Activated CD4-positive, alpha-beta memory T cell treated with anti-CD3 and anti-CD28 coated beads for 36 hours (primary cell): Measurements from ENCODE around the gene OR10H5. TPM values are rescaled to one million over a fixed set of nuclear protein-coding genes. Genes with fewer than 3 reads are reported as not detected.
A peak's percentile ranks its signal among the peaks of the same experiment; 100 is the strongest.
"Not testable (repeated sequence)": the region's sequence is repeated elsewhere in the genome, so short reads cannot be mapped to it uniquely, and the experiment has no call there.

Experiments
- CTCF ChIA-PET: fragments of 350-600 bp; sonication (Branson Sonifier 250); formaldehyde crosslinking; loops from one replicate; lab custom pipeline; 2021; ENCODE audit warnings: antibody characterized with exemption, inconsistent platforms; lab: Charles Lee
- POLR2A ChIA-PET: fragments of 350-600 bp; sonication (Branson Sonifier 250); formaldehyde crosslinking; loops from one replicate; lab custom pipeline; 2021; ENCODE audit warnings: antibody characterized with exemption; lab: Charles Lee
- DNase-seq: peaks from one replicate; pipeline ENCODE4 v3.0.0-alpha.2; 2020
- H3K27ac Mint-ChIP-seq: one replicate; pipeline ENCODE4 v1.8.0; 2021; ENCODE audit warnings: mixed read lengths
- H3K27me3 Mint-ChIP-seq: one replicate; pipeline ENCODE4 v1.8.0; 2021; ENCODE audit warnings: mixed read lengths
- H3K36me3 Mint-ChIP-seq: one replicate; pipeline ENCODE4 v1.8.0; 2021; ENCODE audit warnings: mixed read lengths
- H3K4me1 Mint-ChIP-seq: one replicate; pipeline ENCODE4 v1.8.0; 2021; ENCODE audit warnings: low read depth, mixed read lengths
- H3K4me3 Mint-ChIP-seq: one replicate; pipeline ENCODE4 v1.8.0; 2021; ENCODE audit warnings: mild to moderate bottlenecking, mixed read lengths
- H3K9me3 Mint-ChIP-seq: one replicate; pipeline ENCODE4 v1.8.0; 2021; ENCODE audit warnings: mixed read lengths
- intact Hi-C: fragments of 100-400 bp; cut with micrococcal nuclease; formaldehyde crosslinking; loops from one replicate; pipeline ENCODE4 v1.15.1; 2023
- total RNA-seq, 2 experiments: library from RNA; stranded (reverse); gene quantifications; one replicate each; pipeline ENCODE4 v1.2.3, GENCODE V29; 2021

Gene OR10H5
- total RNA-seq, 2 experiments from 2014 or later, result not detected

GRCh38 chr19:15779756-15780476 lies 7.5 kb upstream of the OR10H5 start:
- no peaks in the 10 kb centered on the region for H3K4me1 Mint-ChIP-seq
- no peak for DNase-seq
- intact Hi-C loops, result no loop called here

GRCh38 chr19:15780610-15781418 lies 6.6 kb upstream of the OR10H5 start:
- no peak for DNase-seq
- Mint-ChIP-seq H3K27ac (no peak overlapping the region), H3K27me3 (peaks cover 1% of the 10 kb centered on the region), H3K36me3 (no peaks in the 10 kb centered on the region), H3K4me1 (no peaks in the 10 kb centered on the region), H3K4me3 (no peak overlapping the region), H3K9me3 (no peaks in the 10 kb centered on the region)
- ChIA-PET POLR2A (no interaction called here), CTCF (interaction anchor here (1.5 kb wide), 1 partner anchor 20 kb away, joined by 4 read pairs; no protein-coding TSS in a partner anchor)
- intact Hi-C loops, result no loop called here

More at GRCh38 chr19:15779756-15780476, 7.5 kb upstream of the OR10H5 start:
- CTCF ChIA-PET, result no interaction called here
- POLR2A ChIA-PET, result no interaction called here
- Mint-ChIP-seq H3K36me3 (no peaks in the 10 kb centered on the region), H3K9me3 (no peaks in the 10 kb centered on the region), H3K27ac (no peak overlapping the region), H3K27me3 (peaks cover 1% of the 10 kb centered on the region), H3K4me3 (no peak overlapping the region)

- POLR2A ChIA-PET, result no interaction called here
- Mint-ChIP-seq H3K27ac (no peak overlapping the region), H3K4me1 (no peaks in the 10 kb centered on the region), H3K36me3 (no peaks in the 10 kb centered on the region), H3K27me3 (peaks cover 1% of the 10 kb centered on the region), H3K4me3 (no peak overlapping the region), H3K9me3 (no peaks in the 10 kb centered on the region)
- DNase-seq, result no peak
- CTCF ChIA-PET, result interaction anchor here (0.5 to 1.5 kb wide), 2 partner anchors 21 to 58 kb away, joined by 4 to 6 read pairs; no protein-coding TSS in a partner anchor
- intact Hi-C loops, result no loop called here
These were observed 5.8 kb upstream of the OR10H5 start for GRCh38 chr19:15781661-15782060.

GRCh38 chr19:15782211-15782610 lies 5.2 kb upstream of the OR10H5 start:
- Mint-ChIP-seq H3K27ac (no peak overlapping the region), H3K36me3 (no peaks in the 10 kb centered on the region), H3K27me3 (no peaks in the 10 kb centered on the region), H3K9me3 (no peaks in the 10 kb centered on the region), H3K4me1 (no peaks in the 10 kb centered on the region), H3K4me3 (no peak overlapping the region)
- CTCF ChIA-PET, result interaction anchor here (1.5 kb wide), 1 partner anchor 22 kb away, joined by 4 read pairs; no protein-coding TSS in a partner anchor
- no peak for DNase-seq
- POLR2A ChIA-PET, result no interaction called here
- intact Hi-C loops, result no loop called here

- intact Hi-C loops, H3K27me3 Mint-ChIP-seq, H3K4me1 Mint-ChIP-seq, CTCF ChIA-PET, DNase-seq, H3K9me3 Mint-ChIP-seq, H3K27ac Mint-ChIP-seq, H3K36me3 Mint-ChIP-seq, H3K4me3 Mint-ChIP-seq, POLR2A ChIA-PET: not testable (repeated sequence)
These were observed 4.6 kb upstream of the OR10H5 start for GRCh38 chr19:15782896-15783295.

GRCh38 chr19:15788594-15789270 lies 1.3 kb downstream of the OR10H5 start:
- no peak for DNase-seq
- H3K27ac Mint-ChIP-seq, result no peak overlapping the region
- POLR2A ChIA-PET, result no interaction called here
- CTCF ChIA-PET, result no interaction called here
- H3K9me3 Mint-ChIP-seq, result no peaks in the 10 kb centered on the region
- no peaks in the 10 kb centered on the region for H3K4me1 Mint-ChIP-seq
- no peaks in the 10 kb centered on the region for H3K36me3 Mint-ChIP-seq
- intact Hi-C loops, result no loop called here
- peaks cover 6% of the 10 kb centered on the region for H3K27me3 Mint-ChIP-seq
- H3K4me3 Mint-ChIP-seq, result no peak overlapping the region

GRCh38 chr19:15790096-15790495 lies 2.6 kb downstream of the OR10H5 start:
- ChIA-PET CTCF (no interaction called here), POLR2A (no interaction called here)
- Mint-ChIP-seq H3K4me3 (no peak overlapping the region), H3K4me1 (no peaks in the 10 kb centered on the region), H3K27me3 (peaks cover 10% of the 10 kb centered on the region), H3K9me3 (no peaks in the 10 kb centered on the region), H3K36me3 (no peaks in the 10 kb centered on the region), H3K27ac (no peak overlapping the region)
- DNase-seq, result no peak
- intact Hi-C loops, result no loop called here

GRCh38 chr19:15794279-15794678 lies 6.8 kb downstream of the OR10H5 start:
- CTCF ChIA-PET, H3K27ac Mint-ChIP-seq, H3K36me3 Mint-ChIP-seq, H3K4me1 Mint-ChIP-seq, DNase-seq, H3K9me3 Mint-ChIP-seq, POLR2A ChIA-PET, intact Hi-C loops, H3K4me3 Mint-ChIP-seq: not testable (repeated sequence)
- H3K27me3 Mint-ChIP-seq, result peaks cover 11% of the 10 kb centered on the region

- POLR2A ChIA-PET, result no interaction called here
- Mint-ChIP-seq H3K36me3 (no peaks in the 10 kb centered on the region), H3K27me3 (peaks cover 2% of the 10 kb centered on the region), H3K4me3 (no peak overlapping the region), H3K9me3 (no peaks in the 10 kb centered on the region), H3K4me1 (peaks cover 6% of the 10 kb centered on the region), H3K27ac (no peak overlapping the region)
- CTCF ChIA-PET, result no interaction called here
- no peak for DNase-seq
- intact Hi-C loops, result no loop called here
These were observed 22.9 kb downstream of the OR10H5 start for GRCh38 chr19:15810335-15810734.

- Mint-ChIP-seq H3K27me3 (peaks cover 2% of the 10 kb centered on the region), H3K36me3 (no peaks in the 10 kb centered on the region), H3K9me3 (no peaks in the 10 kb centered on the region), H3K4me3 (no peak overlapping the region), H3K4me1 (peaks cover 6% of the 10 kb centered on the region), H3K27ac (no peak overlapping the region)
- DNase-seq, result no peak
- intact Hi-C loops, result no loop called here
- CTCF ChIA-PET, result no interaction called here
- POLR2A ChIA-PET, result no interaction called here
These were observed 24.0 kb downstream of the OR10H5 start for GRCh38 chr19:15811476-15811875.

- Mint-ChIP-seq H3K9me3 (no peaks in the 10 kb centered on the region), H3K4me1 (peaks cover 6% of the 10 kb centered on the region), H3K27ac (no peak overlapping the region), H3K4me3 (no peak overlapping the region), H3K27me3 (peaks cover 2% of the 10 kb centered on the region), H3K36me3 (no peaks in the 10 kb centered on the region)
- intact Hi-C loops, result no loop called here
- peak; percentile 16 for DNase-seq
- ChIA-PET CTCF (no interaction called here), POLR2A (no interaction called here)
These were observed 24.7 kb downstream of the OR10H5 start for GRCh38 chr19:15812060-15812722.

GRCh38 chr19:15813916-15814315 lies 26.5 kb downstream of the OR10H5 start:
- H3K27ac Mint-ChIP-seq, result no peak overlapping the region
- DNase-seq, result no peak
- no peaks in the 10 kb centered on the region for H3K9me3 Mint-ChIP-seq
- peaks cover 2% of the 10 kb centered on the region for H3K27me3 Mint-ChIP-seq
- POLR2A ChIA-PET, result no interaction called here
- CTCF ChIA-PET, result no interaction called here
- peaks cover 6% of the 10 kb centered on the region for H3K4me1 Mint-ChIP-seq
- intact Hi-C loops, result no loop called here
- no peak overlapping the region for H3K4me3 Mint-ChIP-seq
- H3K36me3 Mint-ChIP-seq, result no peaks in the 10 kb centered on the region
